ENCODE results near the gene STPG1.

DNA sequence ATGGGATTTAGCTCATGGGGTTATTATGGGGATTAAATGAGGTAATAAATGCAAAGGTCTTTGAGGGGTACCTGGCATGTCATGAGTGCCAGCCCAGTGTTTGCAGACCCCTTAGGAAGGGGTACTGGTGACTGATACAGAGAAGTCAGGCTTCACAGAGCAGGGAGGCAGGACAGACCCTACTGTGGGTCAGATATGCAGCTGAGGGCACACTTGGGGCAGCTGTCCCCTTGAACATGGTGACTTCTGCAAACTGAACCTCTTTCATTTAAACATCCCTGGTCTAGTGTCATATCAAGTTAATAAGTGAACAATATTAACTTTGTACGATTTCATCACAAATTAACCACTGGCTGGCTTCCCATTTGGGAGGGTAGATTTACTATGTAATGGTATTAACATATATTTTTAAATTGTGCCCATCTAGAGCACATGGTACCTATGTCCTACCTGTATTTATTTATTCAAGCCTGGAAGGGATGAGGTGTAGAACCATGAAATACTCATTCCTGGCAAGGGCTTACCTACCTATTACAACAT is 25.9 kb downstream of the STPG1 start:
- TF ChIP-seq, protein P1, sequence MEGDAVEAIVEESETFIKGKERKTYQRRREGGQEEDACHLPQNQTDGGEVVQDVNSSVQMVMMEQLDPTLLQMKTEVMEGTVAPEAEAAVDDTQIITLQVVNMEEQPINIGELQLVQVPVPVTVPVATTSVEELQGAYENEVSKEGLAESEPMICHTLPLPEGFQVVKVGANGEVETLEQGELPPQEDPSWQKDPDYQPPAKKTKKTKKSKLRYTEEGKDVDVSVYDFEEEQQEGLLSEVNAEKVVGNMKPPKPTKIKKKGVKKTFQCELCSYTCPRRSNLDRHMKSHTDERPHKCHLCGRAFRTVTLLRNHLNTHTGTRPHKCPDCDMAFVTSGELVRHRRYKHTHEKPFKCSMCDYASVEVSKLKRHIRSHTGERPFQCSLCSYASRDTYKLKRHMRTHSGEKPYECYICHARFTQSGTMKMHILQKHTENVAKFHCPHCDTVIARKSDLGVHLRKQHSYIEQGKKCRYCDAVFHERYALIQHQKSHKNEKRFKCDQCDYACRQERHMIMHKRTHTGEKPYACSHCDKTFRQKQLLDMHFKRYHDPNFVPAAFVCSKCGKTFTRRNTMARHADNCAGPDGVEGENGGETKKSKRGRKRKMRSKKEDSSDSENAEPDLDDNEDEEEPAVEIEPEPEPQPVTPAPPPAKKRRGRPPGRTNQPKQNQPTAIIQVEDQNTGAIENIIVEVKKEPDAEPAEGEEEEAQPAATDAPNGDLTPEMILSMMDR (conservative IDR thresholded peaks at IDR 0.05): no peak
- TF ChIP-seq ZFX (IDR thresholded peaks at IDR 0.05): no peak

Data from C4-2B (cell line).